K562 (cell line): ENCODE data around the gene APC. TPM values are rescaled to one million over a fixed set of nuclear protein-coding genes. Genes with fewer than 3 reads are reported as not detected.

Experiments used
- ATF4 ChIP-seq: fragments of 450-650 bp; formaldehyde crosslinking; IDR thresholded peaks from 2 replicates; pipeline ENCODE4 v1.4.0; 2022; ENCODE audit warnings: mild to moderate bottlenecking, moderate library complexity
- CAMTA2 ChIP-seq: fragments of 250-450 bp; sonication (Bioruptor Pico); conservative IDR thresholded peaks from 2 replicates; pipeline ENCODE4 v1.5.1; 2022
- DDX20 ChIP-seq: fragments of 450-650 bp; IDR thresholded peaks from 2 replicates; pipeline ENCODE4 v1.6.1; 2016; ENCODE audit warnings: missing genetic modification characterization, low read depth, mild to moderate bottlenecking, missing compliant biosample characterization, moderate library complexity
- DLX4 ChIP-seq: fragments of 250-450 bp; sonication (Bioruptor Pico); IDR thresholded peaks from 2 replicates; pipeline ENCODE4 v1.6.1; 2021; ENCODE audit warnings: mild to moderate bottlenecking
- DNMT1 ChIP-seq: fragments of 450-650 bp; IDR thresholded peaks from 2 replicates; pipeline ENCODE4 v1.6.1; 2016; ENCODE audit warnings: antibody characterized with exemption, mild to moderate bottlenecking
- FIP1L1 ChIP-seq: fragments of 200-400 bp; formaldehyde crosslinking; IDR thresholded peaks from 2 replicates; pipeline ENCODE4 v1.6.1; 2018; ENCODE audit warnings: mild to moderate bottlenecking, low read depth, low read length; ENCODE audit not compliant: poor library complexity, severe bottlenecking
- JUNB ChIP-seq: fragments of 450-650 bp; formaldehyde crosslinking; conservative IDR thresholded peaks from 2 replicates; pipeline ENCODE4 v1.4.0; 2020; ENCODE audit warnings: mild to moderate bottlenecking
- KLF13 ChIP-seq: fragments of 450-650 bp; IDR thresholded peaks from 2 replicates; pipeline ENCODE4 v1.6.1; 2016; ENCODE audit warnings: missing genetic modification characterization, low read depth, mild to moderate bottlenecking, missing compliant biosample characterization, moderate library complexity, borderline replicate concordance
- MIER1 ChIP-seq: fragments of 450-650 bp; IDR thresholded peaks from 2 replicates; pipeline ENCODE4 v1.6.1; 2016; ENCODE audit warnings: antibody characterized with exemption, mild to moderate bottlenecking, low read depth
- MXD1 ChIP-seq: fragments of 250-450 bp; sonication (Bioruptor Pico); IDR thresholded peaks from 2 replicates; pipeline ENCODE4 v1.8.0; 2021; ENCODE audit warnings: borderline replicate concordance, mild to moderate bottlenecking, moderate library complexity; ENCODE audit not compliant: poor library complexity, severe bottlenecking
- NR2C1 ChIP-seq, 2 experiments: fragments of 450-650 bp; IDR thresholded peaks; 2 replicates each; pipeline ENCODE4 v1.6.1; 2017; ENCODE audit warnings: mild to moderate bottlenecking in 2 of 2, antibody characterized with exemption in 1 of 2, inconsistent platforms in 1 of 2, missing compliant biosample characterization in 1 of 2, missing genetic modification characterization in 1 of 2
- OTX1 ChIP-seq: fragments of 450-650 bp; formaldehyde crosslinking; IDR thresholded peaks from 2 replicates; pipeline ENCODE4 v1.4.0; 2022; ENCODE audit warnings: mild to moderate bottlenecking
- PHF20 ChIP-seq: fragments of 450-650 bp; IDR thresholded peaks from 2 replicates; pipeline ENCODE4 v1.6.1; 2018; ENCODE audit not compliant: partially characterized antibody
- PHF8 ChIP-seq: fragments of 200-600 bp; sonication (generic); IDR thresholded peaks from 2 replicates; pipeline ENCODE4 v1.6.1; 2012; ENCODE audit warnings: mixed run types, mild to moderate bottlenecking, inconsistent platforms, low read length, moderate library complexity, borderline replicate concordance
- PURB ChIP-seq: sonication (generic); formaldehyde crosslinking; IDR thresholded peaks from 2 replicates; pipeline ENCODE4 v1.9.0; 2021; ENCODE audit warnings: low read depth, mild to moderate bottlenecking, missing genetic modification reagents
- STAT5A ChIP-seq: IDR thresholded peaks from 2 replicates; pipeline ENCODE4 v1.6.1; 2012; ENCODE audit warnings: low read length, inconsistent platforms, borderline replicate concordance
- SUPT5H ChIP-seq: fragments of 450-650 bp; IDR thresholded peaks from 2 replicates; pipeline ENCODE4 v1.6.1; 2016
- TCF7L2 ChIP-seq: fragments of 150-350 bp; IDR thresholded peaks from 2 replicates; pipeline ENCODE4 v1.6.1; 2016; ENCODE audit warnings: low read depth, mild to moderate bottlenecking, low read length, moderate library complexity
- TEAD4 ChIP-seq, 2 experiments: sonication (generic) in 1 of 2; formaldehyde crosslinking in 1 of 2; IDR thresholded peaks; 2 replicates each; pipeline versions ENCODE4 v1.6.1 to v1.8.0; 2012 to 2022; ENCODE audit warnings: borderline replicate concordance in 1 of 2, inconsistent platforms in 1 of 2, low read length in 1 of 2, mild to moderate bottlenecking in 1 of 2, missing genetic modification reagents in 1 of 2
- TFAP4 ChIP-seq: sonication (generic); formaldehyde crosslinking; IDR thresholded peaks from 2 replicates; pipeline ENCODE4 v1.8.0; 2022; ENCODE audit warnings: missing genetic modification reagents, mild to moderate bottlenecking, moderate library complexity, borderline replicate concordance
- ZFP1 ChIP-seq: fragments of 450-650 bp; formaldehyde crosslinking; IDR thresholded peaks from 2 replicates; pipeline ENCODE4 v1.4.0; 2020; ENCODE audit warnings: mild to moderate bottlenecking, mixed read lengths
- ZNF12 ChIP-seq: sonication (generic); formaldehyde crosslinking; IDR thresholded peaks from 2 replicates; pipeline ENCODE4 v1.4.0; 2020; ENCODE audit warnings: mild to moderate bottlenecking, missing genetic modification reagents
- ZSCAN32 ChIP-seq: fragments of 450-650 bp; formaldehyde crosslinking; IDR thresholded peaks from 2 replicates; pipeline ENCODE4 v1.4.0; 2020; ENCODE audit warnings: mild to moderate bottlenecking, moderate library complexity
- polyA plus RNA-seq, 8 experiments: library from polyadenylated mRNA; depleted of rRNA in 4 of 8; stranded (reverse) in 5 of 8; unstranded in 3 of 8; fragments of >200 nt; fragmentation: Nextera tagmentation in 2 of 8; fragmentation: Illumina TruSeq in 1 of 8; extraction: Ambion mirVana in 2 of 8; extraction: Trizol in 1 of 8; gene quantifications; 2 replicates each; pipeline versions ENCODE4 v1.2.1 to v1.2.3, GENCODE V29; 2011 to 2014; ENCODE audit warnings: inconsistent platforms in 1 of 8, missing spikeins in 1 of 8
- total RNA-seq, 7 experiments: library from RNA; depleted of rRNA in 6 of 7; stranded (reverse); fragments of >200 nt in 6 of 7; fragmentation: Illumina TruSeq in 2 of 7; extraction: Trizol in 2 of 7; gene quantifications; 2 replicates each; pipeline versions ENCODE4 v1.2.1 to v1.2.3, GENCODE V29; 2011 to 2021; ENCODE audit warnings: low replicate concordance in 1 of 7
- TF ChIP-seq, protein P1 (sequence below): fragments of 250-450 bp; sonication (Bioruptor Pico); IDR thresholded peaks from 2 replicates; pipeline ENCODE4 v1.5.0; 2021

The APC gene
- total and polyA plus RNA-seq, 9 of the 15 experiments (the other 6 are each of a cell fraction or from before 2014, with no cell fraction given) = 5.7 to 29.5 (median 15.4) TPM

GRCh38 chr5:112707187-112708102 lies 30.2 kb upstream of the APC start (continued):
- no peak for TF ChIP-seq ATF4 (CRISPR knock-in tag)
- no peak for TF ChIP-seq MXD1 (CRISPR knock-in tag)
- peak; percentile 68; the same call in 1 of the 2 replicates for TF ChIP-seq TFAP4 (CRISPR knock-in tag)
- TF ChIP-seq PURB (CRISPR knock-in tag) = no peak
- TF ChIP-seq SUPT5H = peak; percentile 91
- no peak for TF ChIP-seq ZSCAN32 (CRISPR knock-in tag)
- TF ChIP-seq ZNF12 (CRISPR knock-in tag) = no peak
- no peak for TF ChIP-seq OTX1 (CRISPR knock-in tag)
- TF ChIP-seq PHF8 = peak; percentile 95
- TF ChIP-seq, protein P1, sequence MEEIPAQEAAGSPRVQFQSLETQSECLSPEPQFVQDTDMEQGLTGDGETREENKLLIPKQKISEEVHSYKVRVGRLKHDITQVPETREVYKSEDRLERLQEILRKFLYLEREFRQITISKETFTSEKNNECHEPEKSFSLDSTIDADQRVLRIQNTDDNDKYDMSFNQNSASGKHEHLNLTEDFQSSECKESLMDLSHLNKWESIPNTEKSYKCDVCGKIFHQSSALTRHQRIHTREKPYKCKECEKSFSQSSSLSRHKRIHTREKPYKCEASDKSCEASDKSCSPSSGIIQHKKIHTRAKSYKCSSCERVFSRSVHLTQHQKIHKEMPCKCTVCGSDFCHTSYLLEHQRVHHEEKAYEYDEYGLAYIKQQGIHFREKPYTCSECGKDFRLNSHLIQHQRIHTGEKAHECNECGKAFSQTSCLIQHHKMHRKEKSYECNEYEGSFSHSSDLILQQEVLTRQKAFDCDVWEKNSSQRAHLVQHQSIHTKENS (CRISPR knock-in tag) = no peak
- no peak for TF ChIP-seq CAMTA2 (CRISPR knock-in tag)
- no peak for TF ChIP-seq TCF7L2
- no peak for TF ChIP-seq NR2C1 (IDR thresholded peaks at IDR 0.05)
- TF ChIP-seq NR2C1 (tag; IDR thresholded peaks at IDR 0.05) = no peak
- no peak for TF ChIP-seq DLX4 (CRISPR knock-in tag)
- TF ChIP-seq ZFP1 (CRISPR knock-in tag) = no peak
- no peak for TF ChIP-seq PHF20
- no peak for TF ChIP-seq JUNB (CRISPR knock-in tag)
- peak; percentile 75 for TF ChIP-seq FIP1L1
- no peak for TF ChIP-seq DNMT1
- TF ChIP-seq TEAD4 (IDR thresholded peaks at IDR 0.05; ENCODE audit: low read length) = no peak
- TF ChIP-seq TEAD4 (CRISPR knock-in tag; IDR thresholded peaks at IDR 0.05; ENCODE audit: borderline replicate concordance) = no peak
- no peak for TF ChIP-seq DDX20 (tag)
- peak; percentile 71; the same call in 1 of the 2 replicates for TF ChIP-seq KLF13 (tag)
- no peak for TF ChIP-seq MIER1
- no peak for TF ChIP-seq STAT5A
